Activated CD4-positive, alpha-beta memory T cell treated with anti-CD3 and anti-CD28 coated beads for 36 hours (primary cell): Measurements from ENCODE around the gene NUDC. TPM values are rescaled to one million over a fixed set of nuclear protein-coding genes. Genes with fewer than 3 reads are reported as not detected.
A peak's percentile ranks its signal among the peaks of the same experiment; 100 is the strongest.

ENCODE experiments used
- CTCF ChIA-PET: fragments of 350-600 bp; sonication (Branson Sonifier 250); formaldehyde crosslinking; loops from one replicate; lab custom pipeline; 2021; ENCODE audit warnings: antibody characterized with exemption, inconsistent platforms; lab: Charles Lee
- POLR2A ChIA-PET: fragments of 350-600 bp; sonication (Branson Sonifier 250); formaldehyde crosslinking; loops from one replicate; lab custom pipeline; 2021; ENCODE audit warnings: antibody characterized with exemption; lab: Charles Lee
- DNase-seq: peaks from one replicate; pipeline ENCODE4 v3.0.0-alpha.2; 2020
- H3K27ac Mint-ChIP-seq: one replicate; pipeline ENCODE4 v1.8.0; 2021; ENCODE audit warnings: mixed read lengths
- H3K27me3 Mint-ChIP-seq: one replicate; pipeline ENCODE4 v1.8.0; 2021; ENCODE audit warnings: mixed read lengths
- H3K36me3 Mint-ChIP-seq: one replicate; pipeline ENCODE4 v1.8.0; 2021; ENCODE audit warnings: mixed read lengths
- H3K4me1 Mint-ChIP-seq: one replicate; pipeline ENCODE4 v1.8.0; 2021; ENCODE audit warnings: low read depth, mixed read lengths
- H3K4me3 Mint-ChIP-seq: one replicate; pipeline ENCODE4 v1.8.0; 2021; ENCODE audit warnings: mild to moderate bottlenecking, mixed read lengths
- H3K9me3 Mint-ChIP-seq: one replicate; pipeline ENCODE4 v1.8.0; 2021; ENCODE audit warnings: mixed read lengths
- intact Hi-C: fragments of 100-400 bp; cut with micrococcal nuclease; formaldehyde crosslinking; loops from one replicate; pipeline ENCODE4 v1.15.1; 2023
- total RNA-seq, 2 experiments: library from RNA; stranded (reverse); gene quantifications; one replicate each; pipeline ENCODE4 v1.2.3, GENCODE V29; 2021

The NUDC gene
- total RNA-seq, 2 experiments from 2014 or later: 90.8 to 97.1 TPM

GRCh38 chr1:26913389-26913753 lies 8.2 kb upstream of the NUDC start:
- no peak overlapping the region for H3K4me3 Mint-ChIP-seq
- no peak overlapping the region for H3K27ac Mint-ChIP-seq
- H3K27me3 Mint-ChIP-seq: no peaks in the 10 kb centered on the region
- DNase-seq: no peak
- H3K36me3 Mint-ChIP-seq: no peaks in the 10 kb centered on the region
- H3K4me1 Mint-ChIP-seq: no peaks in the 10 kb centered on the region
- CTCF ChIA-PET: no interaction called here
- H3K9me3 Mint-ChIP-seq: no peaks in the 10 kb centered on the region
- POLR2A ChIA-PET: no interaction called here
- intact Hi-C loops: no loop called here

GRCh38 chr1:26913754-26914619 lies 7.6 kb upstream of the NUDC start, which contains the start of gene NR0B2:
TSS of gene NR0B2 (minus strand) at chr1:26913975. CDS start at chr1:26913940, 35 bp downstream.
- CTCF ChIA-PET: no interaction called here
- Mint-ChIP-seq H3K4me1 (no peaks in the 10 kb centered on the region), H3K4me3 (no peak within 1 kb of the TSS), H3K9me3 (no peaks in the 10 kb centered on the region), H3K27me3 (no peaks in the 10 kb centered on the region), H3K36me3 (no peaks in the 10 kb centered on the region), H3K27ac (no peak within 1 kb of the TSS)
- POLR2A ChIA-PET: no interaction called here
- intact Hi-C loops: no loop called here
- DNase-seq: no peak

DNA sequence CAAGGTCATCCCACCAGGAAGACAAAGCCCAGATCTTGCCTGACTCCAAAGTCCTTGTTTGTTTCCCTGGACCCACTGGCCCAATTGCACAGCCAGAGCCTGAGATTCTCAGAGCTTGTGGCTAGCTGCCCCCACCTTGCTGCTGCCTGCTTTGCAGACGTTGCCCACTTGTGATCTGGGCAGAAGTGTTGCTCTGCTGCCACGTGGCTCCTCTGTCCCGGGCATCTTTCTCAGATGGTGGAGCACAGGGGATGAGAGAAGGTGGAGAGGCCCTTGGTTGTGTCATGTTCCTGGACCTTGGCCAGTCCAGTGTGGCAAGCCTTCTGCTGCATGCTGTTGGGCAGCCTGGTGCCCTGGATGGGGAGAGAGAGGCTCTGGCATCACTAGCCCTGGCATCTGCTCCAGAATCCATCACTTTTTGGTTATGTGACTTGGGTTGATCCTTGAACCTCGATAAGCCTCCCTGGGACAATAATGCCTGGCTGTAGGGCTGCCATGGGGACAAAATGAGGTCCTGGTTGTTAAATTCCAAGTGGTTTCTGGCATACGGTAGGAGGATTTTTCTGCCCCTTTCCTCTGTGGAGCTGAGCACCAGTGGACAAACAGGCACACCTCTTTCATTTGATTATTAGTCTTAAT lies 6.2 kb upstream of the NUDC start:
- ChIA-PET POLR2A (interaction anchor here (2.0 kb wide), 1 partner anchor 15 kb away, joined by 7 read pairs; the partner anchor contains the start of gene GPATCH3), CTCF (interaction anchor here (1.2 kb wide), 1 partner anchor 15 kb away, joined by 4 read pairs; the partner anchor contains the start of gene GPATCH3)
- no peaks in the 10 kb centered on the region for H3K9me3 Mint-ChIP-seq
- DNase-seq: no peak
- no peaks in the 10 kb centered on the region for H3K27me3 Mint-ChIP-seq
- H3K4me1 Mint-ChIP-seq: peaks cover under 1% of the 10 kb centered on the region
- H3K36me3 Mint-ChIP-seq: no peaks in the 10 kb centered on the region
- intact Hi-C loops: no loop called here
- no peak overlapping the region for H3K27ac Mint-ChIP-seq
- no peak overlapping the region for H3K4me3 Mint-ChIP-seq

DNA sequence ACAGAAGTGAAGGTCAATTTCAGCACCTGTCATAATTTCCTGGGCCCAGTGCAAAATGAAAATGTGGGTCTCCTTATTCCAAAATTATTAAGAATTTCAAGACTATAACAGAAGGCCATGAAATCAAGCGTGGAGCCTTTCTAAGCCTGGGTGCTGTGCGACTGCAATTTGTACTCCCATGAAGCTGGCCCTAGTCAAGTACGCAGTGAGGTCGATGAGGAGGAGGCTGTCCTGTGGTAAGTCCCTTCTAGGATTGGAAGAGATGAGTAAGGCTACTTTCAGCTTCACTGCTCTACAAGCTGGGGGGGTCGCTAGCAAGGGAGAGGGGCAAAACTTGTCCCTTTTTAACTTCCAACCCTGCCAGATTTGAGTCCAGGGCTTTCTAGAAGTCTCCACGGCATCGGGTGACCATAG lies 410 bp upstream of the NUDC start:
- ChIA-PET POLR2A (interaction anchor here (1.1 to 2.3 kb wide), 5 partner anchors 21 to 804 kb away, joined by 3 to 26 read pairs (median 5); partner anchors contain the start of genes FAM76A, GPATCH3, GPN2 and PIGV), CTCF (interaction anchor here (0.8 to 2.0 kb wide), 5 partner anchors 20 to 131 kb away, joined by 3 to 5 read pairs (median 3); no protein-coding TSS in a partner anchor)
- intact Hi-C loops: loop anchor here (2.0 kb wide), 3 partner anchors 20 to 314 kb away; partner anchors contain the start of genes GPATCH3 and WDTC1
- Mint-ChIP-seq H3K9me3 (no peaks in the 10 kb centered on the region), H3K36me3 (peaks cover 18% of the 10 kb centered on the region), H3K27me3 (no peaks in the 10 kb centered on the region), H3K27ac (peak overlapping the region; percentile 93), H3K4me1 (peaks cover 35% of the 10 kb centered on the region), H3K4me3 (peak overlapping the region; percentile 98)
- no peak for DNase-seq

DNA sequence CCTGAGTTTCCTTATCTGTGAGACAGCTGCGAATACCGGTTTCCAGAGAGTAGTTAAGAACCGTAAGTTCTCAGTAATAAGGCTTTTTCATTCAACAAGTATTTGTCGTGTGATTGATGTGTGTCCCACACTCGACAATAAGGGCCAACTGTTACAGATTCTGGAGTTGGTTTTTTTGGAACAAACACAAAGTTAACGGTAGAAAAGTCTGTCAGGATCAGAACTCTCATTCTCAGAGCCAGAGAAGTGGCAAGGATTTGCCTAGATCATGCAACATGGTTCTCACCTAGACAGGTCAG lies 837 bp downstream of the NUDC start:
- Mint-ChIP-seq H3K4me3 (peak overlapping the region; percentile 98), H3K4me1 (peaks cover 39% of the 10 kb centered on the region), H3K27me3 (no peaks in the 10 kb centered on the region), H3K9me3 (no peaks in the 10 kb centered on the region), H3K27ac (peak overlapping the region; percentile 93), H3K36me3 (peaks cover 26% of the 10 kb centered on the region)
- ChIA-PET POLR2A (interaction anchor here (0.5 to 2.3 kb wide), 2 partner anchors 22 to 38 kb away, joined by 3 to 26 read pairs; partner anchors contain the start of genes GPATCH3 and KDF1), CTCF (interaction anchor here (1.4 to 2.0 kb wide), 2 partner anchors 35 to 74 kb away, joined by 3 to 5 read pairs; no protein-coding TSS in a partner anchor)
- intact Hi-C loops: no loop called here
- DNase-seq: no peak

GRCh38 chr1:26922901-26923300 lies 1.4 kb downstream of the NUDC start:
- POLR2A ChIA-PET: interaction anchor here (1.2 to 1.5 kb wide), 2 partner anchors 15 to 58 kb away, joined by 3 read pairs; no protein-coding TSS in a partner anchor
- no peaks in the 10 kb centered on the region for H3K27me3 Mint-ChIP-seq
- H3K36me3 Mint-ChIP-seq: peaks cover 31% of the 10 kb centered on the region
- intact Hi-C loops: no loop called here
- CTCF ChIA-PET: interaction anchor here (1.3 kb wide), 1 partner anchor 75 kb away, joined by 3 read pairs; no protein-coding TSS in a partner anchor
- H3K4me1 Mint-ChIP-seq: peaks cover 39% of the 10 kb centered on the region
- DNase-seq: no peak
- H3K9me3 Mint-ChIP-seq: no peaks in the 10 kb centered on the region
- H3K4me3 Mint-ChIP-seq: peak overlapping the region; percentile 98
- peak overlapping the region; percentile 93 for H3K27ac Mint-ChIP-seq

GRCh38 chr1:26923711-26924110 lies 2.2 kb downstream of the NUDC start:
- ChIA-PET CTCF (interaction anchor here (0.6 to 1.3 kb wide), 3 partner anchors 62 to 340 kb away, joined by 3 to 4 read pairs (median 3); no protein-coding TSS in a partner anchor), POLR2A (interaction anchor here (1.2 to 1.5 kb wide), 2 partner anchors 14 to 58 kb away, joined by 3 read pairs; no protein-coding TSS in a partner anchor)
- Mint-ChIP-seq H3K4me1 (peaks cover 39% of the 10 kb centered on the region), H3K4me3 (peak overlapping the region; percentile 98), H3K27me3 (no peaks in the 10 kb centered on the region), H3K27ac (peak overlapping the region; percentile 38), H3K9me3 (no peaks in the 10 kb centered on the region), H3K36me3 (peaks cover 36% of the 10 kb centered on the region)
- DNase-seq: peak; percentile 38
- intact Hi-C loops: no loop called here

DNA sequence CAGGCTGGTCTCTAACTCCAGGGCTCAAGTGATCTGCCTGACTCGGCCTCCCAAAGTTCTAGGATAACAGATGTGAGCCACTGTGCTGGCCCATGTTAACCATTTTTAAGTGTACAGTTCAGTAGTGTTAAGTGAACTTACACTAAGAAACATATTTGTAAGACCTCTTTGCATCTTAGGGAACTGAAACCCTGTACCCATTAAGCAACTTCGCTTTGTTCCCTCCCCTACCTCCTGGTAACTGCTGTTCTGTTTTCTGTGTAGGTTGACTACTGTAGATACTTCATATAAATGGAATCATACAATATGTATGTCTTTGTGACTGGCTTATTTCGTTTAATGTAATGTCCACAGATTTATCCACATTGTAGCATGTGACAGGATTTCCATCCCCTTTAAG lies 11.0 kb downstream of the NUDC start:
- Mint-ChIP-seq H3K27ac (no peak overlapping the region), H3K4me1 (peaks cover 2% of the 10 kb centered on the region), H3K36me3 (peaks cover 32% of the 10 kb centered on the region), H3K27me3 (no peaks in the 10 kb centered on the region), H3K4me3 (no peak overlapping the region), H3K9me3 (no peaks in the 10 kb centered on the region)
- CTCF ChIA-PET: no interaction called here
- DNase-seq: no peak
- intact Hi-C loops: no loop called here
- POLR2A ChIA-PET: no interaction called here

DNA sequence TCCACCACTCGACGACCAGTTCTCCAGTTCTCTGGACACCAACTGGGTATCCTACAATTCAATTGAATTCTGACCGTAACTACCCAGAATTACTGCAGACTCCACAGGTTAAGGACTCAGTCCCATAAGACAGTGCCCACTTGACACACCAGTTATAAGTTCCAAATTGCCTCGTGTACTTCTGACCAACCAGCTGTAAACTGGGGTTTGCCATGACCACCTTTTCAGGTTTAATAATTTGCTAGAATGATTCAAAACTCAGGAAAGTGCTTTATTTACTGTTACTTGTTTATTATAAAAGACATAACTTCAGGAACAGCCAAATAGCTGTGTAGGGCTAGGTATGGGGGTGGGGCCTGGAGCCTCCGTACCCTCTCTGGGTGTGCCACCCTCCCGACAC lies 15.3 kb downstream of the NUDC start:
- POLR2A ChIA-PET: no interaction called here

GRCh38 chr1:26938004-26938658 lies 16.6 kb downstream of the NUDC start:
- Mint-ChIP-seq H3K4me1 (no peaks in the 10 kb centered on the region), H3K4me3 (no peak overlapping the region), H3K9me3 (no peaks in the 10 kb centered on the region), H3K36me3 (peaks cover 28% of the 10 kb centered on the region), H3K27me3 (no peaks in the 10 kb centered on the region), H3K27ac (no peak overlapping the region)
- POLR2A ChIA-PET: interaction anchor here (0.6 to 1.3 kb wide), 3 partner anchors 11 to 21 kb away, joined by 3 read pairs; no protein-coding TSS in a partner anchor
- intact Hi-C loops: no loop called here
- CTCF ChIA-PET: no interaction called here
- DNase-seq: no peak

More for the DNA sequence above, 15.3 kb downstream of the NUDC start:
- Mint-ChIP-seq H3K9me3 (no peaks in the 10 kb centered on the region), H3K4me3 (no peak overlapping the region), H3K4me1 (no peaks in the 10 kb centered on the region), H3K36me3 (peaks cover 23% of the 10 kb centered on the region), H3K27me3 (no peaks in the 10 kb centered on the region), H3K27ac (no peak overlapping the region)
- DNase-seq: no peak
- intact Hi-C loops: no loop called here
- CTCF ChIA-PET: no interaction called here

DNA sequence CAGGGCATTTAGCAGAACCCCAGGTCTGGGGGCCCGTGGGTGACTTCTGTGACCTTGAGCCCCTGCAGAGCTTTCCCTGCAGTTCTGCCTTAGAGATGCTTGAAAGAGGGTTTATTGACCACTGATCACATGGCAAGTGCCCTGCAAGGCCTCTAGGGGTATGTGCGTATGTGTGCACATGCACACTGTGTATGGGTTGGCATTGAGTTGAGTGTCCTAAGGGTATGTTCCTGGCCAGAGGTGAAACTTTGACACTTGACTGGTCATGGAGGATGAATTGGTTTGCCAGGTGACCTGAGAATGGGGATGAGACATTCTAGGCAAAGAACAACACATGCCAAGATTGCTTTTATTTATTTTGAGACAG lies 17.1 kb downstream of the NUDC start:
- Mint-ChIP-seq H3K27me3 (no peaks in the 10 kb centered on the region), H3K27ac (no peak overlapping the region), H3K4me1 (no peaks in the 10 kb centered on the region), H3K4me3 (no peak overlapping the region), H3K9me3 (no peaks in the 10 kb centered on the region), H3K36me3 (peaks cover 32% of the 10 kb centered on the region)
- ChIA-PET POLR2A (interaction anchor here (0.6 to 1.3 kb wide), 3 partner anchors 12 to 22 kb away, joined by 3 read pairs; no protein-coding TSS in a partner anchor), CTCF (no interaction called here)
- no peak for DNase-seq
- intact Hi-C loops: no loop called here
